H1 (cell line): Measurements from ENCODE around the gene COX18. TPM values are rescaled to one million over a fixed set of nuclear protein-coding genes. Genes with fewer than 3 reads are reported as not detected.

Experiments used
- CHD2 ChIP-seq: IDR thresholded peaks from 2 replicates; pipeline ENCODE4 v1.6.1; 2012; ENCODE audit warnings: low read length, improper control_type of control experiment
- polyA plus RNA-seq, 7 experiments: library from polyadenylated mRNA; depleted of rRNA in 3 of 7; stranded (reverse) in 5 of 7; unstranded in 2 of 7; fragments of >200 nt in 5 of 7; fragments of 200-250 nt in 2 of 7; gene quantifications; 1 replicate in 5 of 7; 2 replicates in 1 of 7; 4 replicates in 1 of 7; pipeline versions ENCODE4 v1.2.1 to v1.2.3, GENCODE V29; 2011 to 2013; ENCODE audit warnings: missing spikeins in 2 of 7, mixed read lengths in 2 of 7
- total RNA-seq: library from RNA; stranded (reverse); fragmentation: NEBNext Ultra II Directional; extraction: Animal tissue kit (Norgen Biotek cat#: 25700); gene quantifications from 2 replicates; pipeline ENCODE4 v1.2.1, GENCODE V29; 2021
- TF ChIP-seq, protein P1 (sequence below): fragments of 300-600 bp; sonication (generic); IDR thresholded peaks from 2 replicates; pipeline ENCODE4 v1.7.1; 2012; ENCODE audit warnings: low read length, moderate library complexity, mild to moderate bottlenecking, inconsistent platforms; ENCODE audit not compliant: insufficient replicate concordance

COX18 gene
- total and polyA plus RNA-seq, 2 of the 8 experiments (the other 6 are each of a cell fraction or from before 2014, with no cell fraction given): 23.0 to 23.7 TPM

DNA sequence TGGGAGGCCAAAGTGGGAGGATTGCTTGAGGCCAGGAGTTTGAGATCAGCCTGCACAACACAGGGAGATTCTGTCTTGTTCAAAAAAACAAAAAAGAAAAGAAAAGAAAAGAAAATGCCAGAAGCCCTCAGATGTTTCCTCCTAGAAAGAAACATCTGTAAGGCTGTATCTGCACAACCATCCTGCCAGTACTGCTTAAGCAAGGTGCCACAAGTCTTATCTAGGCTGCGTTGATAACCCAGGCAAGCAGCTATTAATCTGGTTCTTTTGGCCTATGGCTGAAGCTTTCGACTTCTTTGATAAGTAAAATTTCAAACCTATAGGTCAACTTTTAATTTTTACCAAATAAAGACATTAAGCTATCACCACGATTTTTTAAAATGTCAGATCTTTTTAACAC, 3.1 kb downstream of the COX18 start (continued):
- TF ChIP-seq, protein P1, sequence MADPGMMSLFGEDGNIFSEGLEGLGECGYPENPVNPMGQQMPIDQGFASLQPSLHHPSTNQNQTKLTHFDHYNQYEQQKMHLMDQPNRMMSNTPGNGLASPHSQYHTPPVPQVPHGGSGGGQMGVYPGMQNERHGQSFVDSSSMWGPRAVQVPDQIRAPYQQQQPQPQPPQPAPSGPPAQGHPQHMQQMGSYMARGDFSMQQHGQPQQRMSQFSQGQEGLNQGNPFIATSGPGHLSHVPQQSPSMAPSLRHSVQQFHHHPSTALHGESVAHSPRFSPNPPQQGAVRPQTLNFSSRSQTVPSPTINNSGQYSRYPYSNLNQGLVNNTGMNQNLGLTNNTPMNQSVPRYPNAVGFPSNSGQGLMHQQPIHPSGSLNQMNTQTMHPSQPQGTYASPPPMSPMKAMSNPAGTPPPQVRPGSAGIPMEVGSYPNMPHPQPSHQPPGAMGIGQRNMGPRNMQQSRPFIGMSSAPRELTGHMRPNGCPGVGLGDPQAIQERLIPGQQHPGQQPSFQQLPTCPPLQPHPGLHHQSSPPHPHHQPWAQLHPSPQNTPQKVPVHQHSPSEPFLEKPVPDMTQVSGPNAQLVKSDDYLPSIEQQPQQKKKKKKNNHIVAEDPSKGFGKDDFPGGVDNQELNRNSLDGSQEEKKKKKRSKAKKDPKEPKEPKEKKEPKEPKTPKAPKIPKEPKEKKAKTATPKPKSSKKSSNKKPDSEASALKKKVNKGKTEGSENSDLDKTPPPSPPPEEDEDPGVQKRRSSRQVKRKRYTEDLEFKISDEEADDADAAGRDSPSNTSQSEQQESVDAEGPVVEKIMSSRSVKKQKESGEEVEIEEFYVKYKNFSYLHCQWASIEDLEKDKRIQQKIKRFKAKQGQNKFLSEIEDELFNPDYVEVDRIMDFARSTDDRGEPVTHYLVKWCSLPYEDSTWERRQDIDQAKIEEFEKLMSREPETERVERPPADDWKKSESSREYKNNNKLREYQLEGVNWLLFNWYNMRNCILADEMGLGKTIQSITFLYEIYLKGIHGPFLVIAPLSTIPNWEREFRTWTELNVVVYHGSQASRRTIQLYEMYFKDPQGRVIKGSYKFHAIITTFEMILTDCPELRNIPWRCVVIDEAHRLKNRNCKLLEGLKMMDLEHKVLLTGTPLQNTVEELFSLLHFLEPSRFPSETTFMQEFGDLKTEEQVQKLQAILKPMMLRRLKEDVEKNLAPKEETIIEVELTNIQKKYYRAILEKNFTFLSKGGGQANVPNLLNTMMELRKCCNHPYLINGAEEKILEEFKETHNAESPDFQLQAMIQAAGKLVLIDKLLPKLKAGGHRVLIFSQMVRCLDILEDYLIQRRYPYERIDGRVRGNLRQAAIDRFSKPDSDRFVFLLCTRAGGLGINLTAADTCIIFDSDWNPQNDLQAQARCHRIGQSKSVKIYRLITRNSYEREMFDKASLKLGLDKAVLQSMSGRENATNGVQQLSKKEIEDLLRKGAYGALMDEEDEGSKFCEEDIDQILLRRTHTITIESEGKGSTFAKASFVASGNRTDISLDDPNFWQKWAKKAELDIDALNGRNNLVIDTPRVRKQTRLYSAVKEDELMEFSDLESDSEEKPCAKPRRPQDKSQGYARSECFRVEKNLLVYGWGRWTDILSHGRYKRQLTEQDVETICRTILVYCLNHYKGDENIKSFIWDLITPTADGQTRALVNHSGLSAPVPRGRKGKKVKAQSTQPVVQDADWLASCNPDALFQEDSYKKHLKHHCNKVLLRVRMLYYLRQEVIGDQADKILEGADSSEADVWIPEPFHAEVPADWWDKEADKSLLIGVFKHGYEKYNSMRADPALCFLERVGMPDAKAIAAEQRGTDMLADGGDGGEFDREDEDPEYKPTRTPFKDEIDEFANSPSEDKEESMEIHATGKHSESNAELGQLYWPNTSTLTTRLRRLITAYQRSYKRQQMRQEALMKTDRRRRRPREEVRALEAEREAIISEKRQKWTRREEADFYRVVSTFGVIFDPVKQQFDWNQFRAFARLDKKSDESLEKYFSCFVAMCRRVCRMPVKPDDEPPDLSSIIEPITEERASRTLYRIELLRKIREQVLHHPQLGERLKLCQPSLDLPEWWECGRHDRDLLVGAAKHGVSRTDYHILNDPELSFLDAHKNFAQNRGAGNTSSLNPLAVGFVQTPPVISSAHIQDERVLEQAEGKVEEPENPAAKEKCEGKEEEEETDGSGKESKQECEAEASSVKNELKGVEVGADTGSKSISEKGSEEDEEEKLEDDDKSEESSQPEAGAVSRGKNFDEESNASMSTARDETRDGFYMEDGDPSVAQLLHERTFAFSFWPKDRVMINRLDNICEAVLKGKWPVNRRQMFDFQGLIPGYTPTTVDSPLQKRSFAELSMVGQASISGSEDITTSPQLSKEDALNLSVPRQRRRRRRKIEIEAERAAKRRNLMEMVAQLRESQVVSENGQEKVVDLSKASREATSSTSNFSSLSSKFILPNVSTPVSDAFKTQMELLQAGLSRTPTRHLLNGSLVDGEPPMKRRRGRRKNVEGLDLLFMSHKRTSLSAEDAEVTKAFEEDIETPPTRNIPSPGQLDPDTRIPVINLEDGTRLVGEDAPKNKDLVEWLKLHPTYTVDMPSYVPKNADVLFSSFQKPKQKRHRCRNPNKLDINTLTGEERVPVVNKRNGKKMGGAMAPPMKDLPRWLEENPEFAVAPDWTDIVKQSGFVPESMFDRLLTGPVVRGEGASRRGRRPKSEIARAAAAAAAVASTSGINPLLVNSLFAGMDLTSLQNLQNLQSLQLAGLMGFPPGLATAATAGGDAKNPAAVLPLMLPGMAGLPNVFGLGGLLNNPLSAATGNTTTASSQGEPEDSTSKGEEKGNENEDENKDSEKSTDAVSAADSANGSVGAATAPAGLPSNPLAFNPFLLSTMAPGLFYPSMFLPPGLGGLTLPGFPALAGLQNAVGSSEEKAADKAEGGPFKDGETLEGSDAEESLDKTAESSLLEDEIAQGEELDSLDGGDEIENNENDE: no peak
- no peak for TF ChIP-seq CHD2
